NOMO-1 (cell line): ENCODE results near the gene BUD13.
A peak's percentile ranks its signal among the peaks of the same experiment; 100 is the strongest.
"Not testable (repeated sequence)": the region's sequence is repeated elsewhere in the genome, so short reads cannot be mapped to it uniquely, and the experiment has no call there.

Experiments used
- DNase-seq, 2 experiments: peaks; one replicate each; lab custom pipeline; 2025; ENCODE audit not compliant: unreplicated experiment in 2 of 2; lab: John Stamatoyannopoulos, UW

BUD13 gene, protein sequence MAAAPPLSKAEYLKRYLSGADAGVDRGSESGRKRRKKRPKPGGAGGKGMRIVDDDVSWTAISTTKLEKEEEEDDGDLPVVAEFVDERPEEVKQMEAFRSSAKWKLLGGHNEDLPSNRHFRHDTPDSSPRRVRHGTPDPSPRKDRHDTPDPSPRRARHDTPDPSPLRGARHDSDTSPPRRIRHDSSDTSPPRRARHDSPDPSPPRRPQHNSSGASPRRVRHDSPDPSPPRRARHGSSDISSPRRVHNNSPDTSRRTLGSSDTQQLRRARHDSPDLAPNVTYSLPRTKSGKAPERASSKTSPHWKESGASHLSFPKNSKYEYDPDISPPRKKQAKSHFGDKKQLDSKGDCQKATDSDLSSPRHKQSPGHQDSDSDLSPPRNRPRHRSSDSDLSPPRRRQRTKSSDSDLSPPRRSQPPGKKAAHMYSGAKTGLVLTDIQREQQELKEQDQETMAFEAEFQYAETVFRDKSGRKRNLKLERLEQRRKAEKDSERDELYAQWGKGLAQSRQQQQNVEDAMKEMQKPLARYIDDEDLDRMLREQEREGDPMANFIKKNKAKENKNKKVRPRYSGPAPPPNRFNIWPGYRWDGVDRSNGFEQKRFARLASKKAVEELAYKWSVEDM

GRCh38 chr11:116772443-116773202 lies at the start of gene BUD13:
Gene BUD13 (minus strand): TSS chr11:116772987. CDS start chr11:116772964, 23 bp downstream.
- DNase-seq: peak; percentile 75 to 90

- no peak for DNase-seq
Observed at GRCh38 chr11:116822575-116822974, 49.8 kb upstream of the BUD13 start.

DNA sequence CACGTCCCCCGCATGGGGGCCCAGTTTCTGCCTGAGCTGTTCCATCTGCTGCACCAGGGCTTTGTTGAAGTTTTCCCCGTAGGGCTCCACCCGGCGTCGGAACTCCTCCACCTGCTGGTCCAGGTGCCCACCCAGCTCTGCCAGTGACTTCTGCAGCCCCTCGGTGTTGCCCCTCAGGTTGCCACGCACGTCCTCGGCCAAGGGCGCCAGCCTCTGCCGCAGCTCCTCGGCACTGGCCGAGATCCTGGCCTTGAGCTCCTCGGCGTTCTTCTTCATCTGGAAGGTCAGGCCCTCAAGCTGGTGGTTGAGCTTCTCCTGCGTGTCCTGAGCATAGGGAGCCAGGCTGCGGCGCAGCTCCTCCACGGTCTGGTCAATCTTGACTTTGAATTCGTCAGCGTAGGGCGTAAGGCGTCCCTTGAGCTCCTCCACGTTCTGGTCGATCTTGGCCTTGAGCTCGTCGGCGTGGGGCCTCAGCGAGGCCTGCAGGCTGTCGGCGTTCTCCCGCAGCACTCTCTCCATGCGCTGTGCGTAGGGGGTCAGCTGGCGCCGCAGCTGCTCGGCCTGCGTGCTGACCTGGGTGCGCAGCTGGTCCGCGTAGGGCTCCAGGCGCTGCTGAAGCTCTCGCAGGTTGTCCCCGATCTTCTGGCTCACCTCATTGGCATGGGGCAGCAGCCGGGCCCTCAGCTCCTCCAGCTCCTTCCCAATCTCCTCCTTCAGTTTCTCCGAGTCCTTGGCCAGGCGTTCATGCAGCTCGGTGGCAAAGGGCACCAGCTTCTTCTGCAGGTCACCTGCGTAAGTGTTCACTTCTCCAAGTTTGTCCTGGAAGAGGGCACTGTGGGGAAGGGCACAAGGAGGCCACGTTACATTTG lies 48.5 kb upstream of the BUD13 start:
- no peak for DNase-seq

GRCh38 chr11:116819049-116819448 lies 46.3 kb upstream of the BUD13 start:
- DNase-seq: no peak

DNA sequence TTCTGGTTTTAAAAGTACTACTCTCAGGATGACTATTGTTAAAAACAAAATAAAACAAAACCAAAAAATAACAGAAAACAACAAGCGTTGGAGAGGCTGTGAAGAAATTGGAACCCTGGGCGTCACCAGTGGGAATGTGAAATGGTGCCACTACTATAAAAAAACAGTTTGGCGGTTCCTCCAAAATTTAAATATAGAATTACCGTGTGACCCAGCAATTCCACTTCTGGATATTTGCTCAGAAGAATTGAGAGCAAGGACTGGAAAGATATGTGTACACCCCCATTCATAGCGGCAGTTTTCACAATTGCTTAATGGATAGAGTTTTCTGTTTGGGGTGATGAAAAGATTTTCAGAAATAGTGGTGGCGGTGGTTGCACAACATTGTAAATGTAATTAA lies 41.7 kb upstream of the BUD13 start:
- DNase-seq: peak in 1 of 2 experiments; percentile 21

- no peak for DNase-seq
Observed at GRCh38 chr11:116813781-116814471, 41.1 kb upstream of the BUD13 start.

DNA sequence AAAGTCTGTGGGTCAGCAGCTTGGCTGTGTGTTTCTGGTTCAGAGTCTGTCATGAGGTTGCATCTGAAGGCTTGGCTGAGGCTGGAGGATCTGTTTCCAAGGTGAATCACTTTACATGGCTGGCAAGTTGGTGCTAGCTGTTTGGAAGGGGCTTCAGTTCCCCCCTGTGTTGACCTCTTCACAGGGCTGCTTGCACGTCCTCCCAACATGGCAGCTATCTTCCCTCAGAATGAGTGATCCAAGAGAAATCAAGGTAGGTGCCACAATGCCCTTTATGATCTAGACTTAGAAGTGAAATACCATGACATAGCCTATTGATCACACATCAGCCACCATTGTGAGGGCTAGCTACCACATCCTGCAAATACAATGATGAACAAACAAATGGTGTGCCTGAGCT lies 40.4 kb upstream of the BUD13 start:
- no peak for DNase-seq

- DNase-seq: no peak
Observed at GRCh38 chr11:116812109-116812508, 39.3 kb upstream of the BUD13 start.

GRCh38 chr11:116811194-116811593 lies 38.4 kb upstream of the BUD13 start:
- DNase-seq: no peak

DNA sequence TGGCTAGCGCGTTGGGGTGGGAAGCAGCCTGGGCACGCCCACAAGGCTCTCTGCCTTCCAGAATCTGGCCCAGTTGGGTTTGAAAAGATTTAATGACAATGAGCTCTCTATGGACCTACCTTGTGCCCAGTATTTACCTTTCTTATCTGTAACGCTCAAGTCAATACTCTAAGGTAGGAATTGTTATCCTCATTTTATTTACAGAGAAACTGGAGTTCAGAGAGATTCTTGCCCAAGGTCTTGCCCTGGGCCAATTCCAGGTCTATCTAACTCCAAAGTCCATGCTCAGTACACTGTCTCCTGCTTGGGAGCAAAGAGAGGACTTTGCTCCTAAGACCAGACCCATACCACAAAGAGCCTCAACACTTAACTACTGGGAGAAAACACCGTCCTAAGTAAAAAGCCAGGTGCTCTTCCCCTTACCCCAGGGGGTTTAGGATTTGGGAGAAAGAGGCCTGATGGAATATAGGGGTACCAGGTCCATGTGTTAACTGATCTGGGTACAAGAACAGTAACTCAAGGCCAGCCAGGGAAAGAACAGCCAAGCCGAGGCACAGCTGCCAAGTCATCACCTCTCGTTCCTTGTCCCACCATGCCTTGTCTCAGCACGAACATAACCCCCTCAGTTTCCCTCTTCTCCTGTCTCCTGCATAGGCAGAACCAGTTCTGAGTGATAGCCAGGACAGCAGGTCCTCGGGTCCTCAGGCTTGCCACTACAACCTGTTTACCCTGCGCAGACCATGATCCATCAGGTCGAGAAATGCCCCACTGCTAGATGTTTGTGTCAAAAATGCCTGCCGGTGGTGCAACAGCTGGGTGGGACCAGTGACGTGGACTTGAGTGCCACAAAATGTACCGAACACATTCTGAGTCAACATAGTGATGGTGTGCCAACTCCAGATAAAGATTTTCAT lies 35.7 kb upstream of the BUD13 start:
- DNase-seq: no peak

DNA sequence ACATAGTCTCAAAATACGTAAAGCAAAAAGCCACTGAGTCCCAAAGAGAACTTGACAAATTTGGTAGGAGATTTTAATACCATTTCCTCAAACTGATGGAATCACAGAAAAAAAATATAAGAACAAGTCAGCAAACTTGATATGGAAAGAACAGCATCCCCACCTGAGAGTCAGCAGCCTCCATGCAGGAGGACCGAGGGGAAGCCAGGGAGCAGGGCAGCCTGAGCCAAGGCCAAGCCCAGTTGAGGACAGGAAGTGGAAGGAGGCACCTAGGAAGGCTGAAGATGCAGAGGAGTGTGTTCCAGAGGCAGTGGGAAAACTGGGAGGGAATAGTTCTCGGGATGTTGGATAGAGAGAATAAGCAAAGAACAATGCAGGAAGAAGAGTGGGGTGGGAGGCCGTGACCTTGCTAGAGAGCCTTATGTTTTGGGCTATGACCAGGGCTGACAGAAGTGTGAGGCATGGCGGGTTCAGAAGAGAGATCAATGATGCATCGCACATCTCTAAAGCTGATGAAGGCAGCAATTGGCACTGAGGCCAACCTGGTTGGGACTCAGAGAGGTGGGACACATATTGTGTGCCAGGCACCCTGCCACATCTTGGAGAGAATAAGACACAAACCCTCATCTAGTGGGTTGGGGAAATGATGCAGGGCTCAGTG lies 34.9 kb upstream of the BUD13 start:
- DNase-seq: no peak

DNA sequence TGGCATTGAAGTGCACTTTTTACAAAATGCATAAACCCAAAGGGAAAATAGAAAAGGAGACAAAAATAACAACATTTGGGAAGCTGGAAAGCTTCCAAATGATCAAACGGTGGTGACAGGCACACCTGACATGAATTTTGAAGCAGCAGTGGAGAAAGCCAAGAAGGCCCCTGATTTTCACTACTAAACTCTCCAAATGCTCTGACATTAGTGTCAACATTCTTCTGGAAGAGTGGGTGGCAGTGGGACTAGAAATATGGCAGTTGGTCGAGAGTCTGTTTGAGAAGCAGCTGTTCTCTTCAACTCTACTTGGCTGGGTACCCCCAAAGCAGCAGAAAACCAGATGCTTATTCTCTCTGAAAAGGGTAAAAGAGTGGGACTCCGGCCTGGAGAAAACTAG lies 31.2 kb upstream of the BUD13 start:
- DNase-seq: no peak

DNA sequence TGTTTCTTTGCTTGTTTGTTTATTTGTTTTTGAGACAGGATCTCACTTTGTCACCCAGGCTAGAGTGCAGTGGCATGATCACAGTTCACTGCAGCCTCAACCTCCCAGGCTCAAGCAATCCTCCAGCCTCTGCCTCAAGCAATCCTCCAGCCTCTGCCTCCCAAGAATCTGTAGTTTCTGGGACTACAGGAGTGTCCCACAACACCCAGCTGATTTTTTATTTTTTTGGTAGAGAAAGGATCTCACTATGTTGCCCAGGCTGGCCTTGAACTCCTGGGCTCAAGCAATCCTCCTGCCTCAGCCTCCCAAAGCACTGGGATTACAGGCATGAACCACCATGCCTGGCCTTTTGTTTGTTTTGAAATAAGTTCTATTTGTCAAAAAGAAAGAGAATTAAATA lies 28.9 kb upstream of the BUD13 start:
- DNase-seq: not testable (repeated sequence)

GRCh38 chr11:116800610-116801009 lies 27.8 kb upstream of the BUD13 start:
- DNase-seq: no peak

- no peak for DNase-seq
Observed at GRCh38 chr11:116798368-116798767, 25.6 kb upstream of the BUD13 start.

GRCh38 chr11:116797816-116798215 lies 25.0 kb upstream of the BUD13 start:
- no peak for DNase-seq

DNA sequence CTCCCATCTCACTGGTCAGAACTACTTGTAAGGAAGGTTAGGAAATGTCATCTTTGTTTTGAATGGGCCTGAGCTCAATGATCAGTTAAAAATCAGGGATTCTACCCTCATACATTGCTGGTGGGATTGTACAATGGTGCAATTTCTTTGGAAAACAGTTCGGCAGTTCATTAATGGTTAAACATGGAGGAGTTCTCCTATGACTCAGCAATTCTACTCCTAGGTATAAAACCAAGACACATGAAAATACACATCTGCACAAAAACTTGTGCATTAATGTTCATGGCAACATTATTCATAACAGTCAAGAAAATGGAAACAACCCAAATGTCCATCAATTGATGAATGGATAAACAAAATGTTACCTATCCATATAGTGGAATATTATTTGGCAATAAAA lies 23.8 kb upstream of the BUD13 start:
- DNase-seq: no peak

DNA sequence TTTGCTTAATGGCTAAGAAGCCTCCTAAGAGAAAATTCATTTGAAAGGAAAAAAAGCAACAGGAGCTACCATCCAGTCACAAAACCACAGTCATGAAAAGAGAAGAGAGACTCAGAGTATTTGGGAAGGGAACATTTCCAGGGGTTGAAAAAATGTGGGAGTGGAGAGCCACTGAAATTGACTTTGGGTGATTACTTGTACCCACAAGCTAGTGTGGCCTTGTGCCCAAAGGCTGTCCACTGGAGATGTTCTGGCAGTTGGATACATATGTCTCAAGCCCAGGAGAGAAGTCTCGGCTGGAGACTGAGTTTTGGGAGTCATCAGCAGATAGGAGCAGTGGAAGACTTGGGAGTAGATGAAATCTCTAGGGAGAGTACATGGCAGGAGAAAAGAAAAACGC lies 22.1 kb upstream of the BUD13 start:
- DNase-seq: no peak

GRCh38 chr11:116793772-116794097 lies 20.9 kb upstream of the BUD13 start:
- no peak for DNase-seq
